ENCODE measurements around the gene BMP7.

- TF ChIP-seq CTCF (conservative IDR thresholded peaks at IDR 0.05 in 1 of 2, IDR thresholded peaks at IDR 0.05 in 1 of 2; ENCODE audit: extremely low read depth in 1 of 2, insufficient read depth in 1 of 2, low read depth in 1 of 2, low read length in 2 of 2), result no peak
- no peak for TF ChIP-seq EZH2 (IDR thresholded peaks at IDR 0.05; ENCODE audit: borderline replicate concordance, low read length)
These were observed 131.6 kb downstream of the BMP7 start for GRCh38 chr20:57134804-57135203.
